Activated CD4-positive, alpha-beta memory T cell treated with anti-CD3 and anti-CD28 coated beads, Interleukin-2, amount 10 ng/mL, durations not matched to agents 7 days and 5 days (primary cell): ENCODE measurements around the gene OR56A3. TPM values are rescaled to one million over a fixed set of nuclear protein-coding genes. Genes with fewer than 3 reads are reported as not detected.

Source experiments
- CTCF ChIA-PET: fragments of 350-600 bp; sonication (Branson Sonifier 250); formaldehyde crosslinking; loops from one replicate; lab custom pipeline; 2021; ENCODE audit warnings: antibody characterized with exemption, inconsistent platforms; lab: Charles Lee
- POLR2A ChIA-PET: fragments of 350-600 bp; sonication (Branson Sonifier 250); formaldehyde crosslinking; loops from one replicate; lab custom pipeline; 2021; ENCODE audit warnings: antibody characterized with exemption; lab: Charles Lee
- DNase-seq: peaks from one replicate; pipeline ENCODE4 v3.0.0-alpha.2; 2020
- H3K27ac Mint-ChIP-seq: one replicate; pipeline ENCODE4 v1.8.0; 2021; ENCODE audit warnings: mild to moderate bottlenecking, mixed read lengths
- H3K27me3 Mint-ChIP-seq: one replicate; pipeline ENCODE4 v1.8.0; 2021; ENCODE audit warnings: mixed read lengths
- H3K36me3 Mint-ChIP-seq: one replicate; pipeline ENCODE4 v1.8.0; 2021; ENCODE audit warnings: low read depth, mixed read lengths
- H3K4me1 Mint-ChIP-seq: one replicate; pipeline ENCODE4 v1.8.0; 2021; ENCODE audit warnings: mixed read lengths
- H3K4me3 Mint-ChIP-seq: one replicate; pipeline ENCODE4 v1.8.0; 2021; ENCODE audit warnings: mild to moderate bottlenecking, mixed read lengths
- H3K9me3 Mint-ChIP-seq: one replicate; pipeline ENCODE4 v1.8.0; 2021; ENCODE audit warnings: mixed read lengths
- total RNA-seq, 2 experiments: library from RNA; stranded (reverse); gene quantifications; one replicate each; pipeline ENCODE4 v1.2.3, GENCODE V29; 2021

Gene OR56A3, protein sequence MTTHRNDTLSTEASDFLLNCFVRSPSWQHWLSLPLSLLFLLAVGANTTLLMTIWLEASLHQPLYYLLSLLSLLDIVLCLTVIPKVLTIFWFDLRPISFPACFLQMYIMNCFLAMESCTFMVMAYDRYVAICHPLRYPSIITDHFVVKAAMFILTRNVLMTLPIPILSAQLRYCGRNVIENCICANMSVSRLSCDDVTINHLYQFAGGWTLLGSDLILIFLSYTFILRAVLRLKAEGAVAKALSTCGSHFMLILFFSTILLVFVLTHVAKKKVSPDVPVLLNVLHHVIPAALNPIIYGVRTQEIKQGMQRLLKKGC
- total RNA-seq = not detected

GRCh38 chr11:5941951-5942350, at the start of gene OR56A3:
Gene OR56A3, plus strand, starts transcription at chr11:5942251. Its CDS starts 5,096 bp downstream, at chr11:5947347.
- Mint-ChIP-seq H3K9me3 (peaks cover 5% of the 10 kb centered on the region), H3K36me3 (no peaks in the 10 kb centered on the region), H3K27me3 (peaks cover 1% of the 10 kb centered on the region), H3K4me1 (no peaks in the 10 kb centered on the region), H3K27ac (no peak within 1 kb of the TSS), H3K4me3 (no peak within 1 kb of the TSS)
- ChIA-PET POLR2A (no interaction called here), CTCF (no interaction called here)
- DNase-seq = no peak

- Mint-ChIP-seq H3K4me3 (no peak within 1 kb of the TSS), H3K27me3 (peaks cover 2% of the 10 kb centered on the region), H3K9me3 (no peaks in the 10 kb centered on the region), H3K27ac (no peak within 1 kb of the TSS), H3K4me1 (no peaks in the 10 kb centered on the region), H3K36me3 (no peaks in the 10 kb centered on the region)
- ChIA-PET CTCF (no interaction called here), POLR2A (no interaction called here)
- DNase-seq = no peak
Observed at GRCh38 chr11:5892908-5893307, 49.1 kb upstream of the OR56A3 start, which contains the start of gene OR52E5. Gene OR52E5, plus strand, starts transcription at chr11:5893208. Its CDS starts 7,569 bp downstream, at chr11:5900777.

GRCh38 chr11:5899534-5899933, 42.5 kb upstream of the OR56A3 start:
- H3K4me1 Mint-ChIP-seq = no peaks in the 10 kb centered on the region
- ChIA-PET POLR2A (no interaction called here), CTCF (no interaction called here)
- H3K27ac Mint-ChIP-seq = no peak overlapping the region
- H3K36me3 Mint-ChIP-seq = no peaks in the 10 kb centered on the region
- no peak overlapping the region for H3K4me3 Mint-ChIP-seq
- DNase-seq = no peak
- no peaks in the 10 kb centered on the region for H3K27me3 Mint-ChIP-seq
- H3K9me3 Mint-ChIP-seq = no peaks in the 10 kb centered on the region

DNA sequence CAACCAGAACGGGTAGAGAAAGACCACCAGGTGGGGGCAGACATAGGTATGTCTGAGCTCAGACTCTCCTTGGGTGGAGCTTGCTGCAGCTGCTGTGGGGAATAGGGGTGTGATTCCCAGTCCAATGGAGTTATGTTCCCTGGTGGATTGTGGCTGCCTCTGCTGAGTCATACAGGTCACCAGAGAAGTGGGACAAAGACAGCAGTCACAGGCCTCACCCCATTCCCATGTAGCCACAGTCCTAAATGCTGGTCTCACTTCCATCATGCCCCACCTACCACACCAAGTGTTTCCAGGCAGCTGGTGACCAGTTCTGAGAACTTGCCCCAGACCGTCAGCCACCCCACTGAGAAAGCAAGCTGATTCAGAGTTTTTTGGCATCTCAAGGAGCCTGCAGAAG, 31.5 kb upstream of the OR56A3 start:
- ChIA-PET POLR2A (no interaction called here), CTCF (no interaction called here)
- Mint-ChIP-seq H3K4me3 (no peak overlapping the region), H3K36me3 (no peaks in the 10 kb centered on the region), H3K4me1 (no peaks in the 10 kb centered on the region), H3K27me3 (no peaks in the 10 kb centered on the region), H3K27ac (no peak overlapping the region), H3K9me3 (peaks cover under 1% of the 10 kb centered on the region)
- no peak for DNase-seq

GRCh38 chr11:5922749-5923426, 19.2 kb upstream of the OR56A3 start:
- H3K27ac Mint-ChIP-seq = no peak overlapping the region
- H3K36me3 Mint-ChIP-seq = no peaks in the 10 kb centered on the region
- no peak overlapping the region for H3K4me3 Mint-ChIP-seq
- H3K27me3 Mint-ChIP-seq = no peaks in the 10 kb centered on the region
- peaks cover 2% of the 10 kb centered on the region for H3K9me3 Mint-ChIP-seq
- POLR2A ChIA-PET = no interaction called here
- peaks cover 2% of the 10 kb centered on the region for H3K4me1 Mint-ChIP-seq
- CTCF ChIA-PET = no interaction called here
- DNase-seq = no peak

- CTCF ChIA-PET = no interaction called here
- Mint-ChIP-seq H3K9me3 (peaks cover 7% of the 10 kb centered on the region), H3K36me3 (no peaks in the 10 kb centered on the region)
Observed at GRCh38 chr11:5923427-5923776, 18.6 kb upstream of the OR56A3 start.

DNA sequence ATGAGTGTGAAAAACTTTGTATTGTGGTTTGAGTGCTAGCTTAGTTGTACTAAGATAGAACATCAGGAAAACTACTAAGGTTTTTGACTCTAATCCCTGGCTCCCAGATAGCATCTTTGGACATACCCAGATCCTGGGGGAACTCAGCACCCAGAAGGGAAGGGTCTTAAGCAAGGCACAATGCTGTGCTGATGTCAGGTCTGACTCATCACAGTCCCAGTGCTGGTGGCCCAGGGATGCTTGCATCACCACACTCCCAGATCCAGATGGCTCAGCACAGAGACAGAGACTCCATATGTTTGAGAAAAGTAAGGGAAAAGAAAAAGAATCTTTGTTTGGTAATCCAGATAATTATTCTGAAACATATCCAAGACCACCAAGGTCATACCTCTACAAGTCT, 18.3 kb upstream of the OR56A3 start:
- DNase-seq = no peak
- Mint-ChIP-seq H3K27ac (no peak overlapping the region), H3K4me3 (no peak overlapping the region), H3K9me3 (peaks cover 9% of the 10 kb centered on the region), H3K4me1 (peaks cover 2% of the 10 kb centered on the region), H3K36me3 (no peaks in the 10 kb centered on the region), H3K27me3 (no peaks in the 10 kb centered on the region)
- ChIA-PET CTCF (no interaction called here), POLR2A (no interaction called here)

More at GRCh38 chr11:5923427-5923776, 18.6 kb upstream of the OR56A3 start:
- DNase-seq = no peak
- Mint-ChIP-seq H3K4me1 (peaks cover 2% of the 10 kb centered on the region), H3K4me3 (no peak overlapping the region), H3K27me3 (no peaks in the 10 kb centered on the region), H3K27ac (no peak overlapping the region)
- POLR2A ChIA-PET = no interaction called here

DNA sequence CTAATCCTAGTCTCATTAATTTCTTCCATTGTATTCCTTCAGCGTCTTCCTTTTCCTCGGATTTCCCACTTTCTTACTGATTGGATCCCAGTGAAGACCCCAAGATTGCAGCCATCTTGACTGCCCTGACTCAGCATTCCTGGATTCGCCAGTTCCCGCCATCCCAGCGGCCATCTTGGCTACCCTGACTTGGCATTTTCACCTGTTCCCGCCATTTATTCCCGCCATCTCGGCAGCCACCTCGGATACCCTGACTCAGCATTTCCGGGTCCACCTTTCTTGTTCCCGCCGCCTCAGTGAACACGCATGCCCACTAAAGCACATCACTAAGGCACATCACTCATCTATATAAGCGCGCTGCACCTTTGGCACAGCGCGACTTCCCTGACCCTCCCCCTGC, 13.8 kb upstream of the OR56A3 start:
- H3K27ac Mint-ChIP-seq = no peak overlapping the region
- no peak overlapping the region for H3K4me3 Mint-ChIP-seq
- no peak for DNase-seq
- no peaks in the 10 kb centered on the region for H3K36me3 Mint-ChIP-seq
- CTCF ChIA-PET = no interaction called here
- POLR2A ChIA-PET = no interaction called here
- no peaks in the 10 kb centered on the region for H3K27me3 Mint-ChIP-seq
- H3K4me1 Mint-ChIP-seq = no peaks in the 10 kb centered on the region
- H3K9me3 Mint-ChIP-seq = peaks cover 19% of the 10 kb centered on the region

DNA sequence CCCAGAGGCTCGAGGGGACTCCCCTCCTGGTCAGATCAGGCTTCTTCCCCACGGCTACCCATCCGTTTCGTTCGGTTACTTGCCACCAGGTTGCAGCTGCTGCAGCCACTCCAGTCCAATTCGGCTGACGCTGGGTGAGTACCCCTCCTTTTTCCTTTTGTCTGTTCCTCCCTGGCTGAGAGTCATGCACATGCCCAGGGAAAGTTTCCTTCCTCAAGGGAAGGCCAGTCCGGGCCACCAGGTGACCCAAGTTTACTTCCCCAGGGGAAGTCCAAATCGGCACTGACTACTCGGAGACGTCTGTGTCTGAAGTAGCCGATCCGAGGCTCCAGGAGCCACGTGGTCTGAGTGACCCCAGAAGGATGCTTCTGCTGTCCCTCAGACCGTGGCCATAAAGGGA, 13.2 kb upstream of the OR56A3 start:
- Mint-ChIP-seq H3K4me1 (no peaks in the 10 kb centered on the region), H3K4me3 (no peak overlapping the region), H3K27ac (no peak overlapping the region), H3K9me3 (peaks cover 22% of the 10 kb centered on the region), H3K27me3 (no peaks in the 10 kb centered on the region), H3K36me3 (no peaks in the 10 kb centered on the region)
- POLR2A ChIA-PET = no interaction called here
- no peak for DNase-seq
- CTCF ChIA-PET = no interaction called here

GRCh38 chr11:5929571-5930368, 12.3 kb upstream of the OR56A3 start:
- no peaks in the 10 kb centered on the region for H3K4me1 Mint-ChIP-seq
- H3K4me3 Mint-ChIP-seq = no peak overlapping the region
- POLR2A ChIA-PET = no interaction called here
- CTCF ChIA-PET = no interaction called here
- no peak overlapping the region for H3K27ac Mint-ChIP-seq
- peaks cover 22% of the 10 kb centered on the region for H3K9me3 Mint-ChIP-seq
- no peaks in the 10 kb centered on the region for H3K27me3 Mint-ChIP-seq
- no peak for DNase-seq
- H3K36me3 Mint-ChIP-seq = no peaks in the 10 kb centered on the region

GRCh38 chr11:5930614-5931013, 11.4 kb upstream of the OR56A3 start:
- Mint-ChIP-seq H3K36me3 (no peaks in the 10 kb centered on the region), H3K27me3 (no peaks in the 10 kb centered on the region), H3K27ac (no peak overlapping the region), H3K9me3 (peaks cover 22% of the 10 kb centered on the region), H3K4me3 (no peak overlapping the region), H3K4me1 (no peaks in the 10 kb centered on the region)
- ChIA-PET POLR2A (no interaction called here), CTCF (no interaction called here)
- DNase-seq = no peak

GRCh38 chr11:5931061-5931460, 11.0 kb upstream of the OR56A3 start:
- Mint-ChIP-seq H3K27me3 (no peaks in the 10 kb centered on the region), H3K4me3 (no peak overlapping the region), H3K27ac (no peak overlapping the region), H3K4me1 (no peaks in the 10 kb centered on the region), H3K9me3 (peaks cover 25% of the 10 kb centered on the region), H3K36me3 (no peaks in the 10 kb centered on the region)
- CTCF ChIA-PET = no interaction called here
- POLR2A ChIA-PET = no interaction called here
- no peak for DNase-seq

DNA sequence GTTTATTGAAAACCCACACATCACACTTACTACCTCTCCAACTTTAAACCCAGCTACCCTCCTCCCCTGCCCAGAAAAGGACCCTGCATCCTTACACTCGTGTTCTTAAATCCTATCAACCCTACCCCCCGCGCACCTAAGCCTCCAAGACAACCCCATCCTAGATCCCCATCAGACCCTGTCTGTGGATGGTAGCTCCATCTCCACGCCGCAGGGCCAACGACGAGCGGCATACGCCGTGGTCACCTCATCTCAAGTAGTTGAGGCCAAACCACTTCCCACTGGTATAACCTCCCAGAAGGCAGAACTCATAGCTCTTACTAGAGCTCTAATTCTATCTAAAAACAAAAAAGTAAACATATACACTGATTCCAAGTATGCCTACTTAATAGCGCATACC, 9.4 kb upstream of the OR56A3 start:
- POLR2A ChIA-PET = no interaction called here
- Mint-ChIP-seq H3K4me1 (no peaks in the 10 kb centered on the region), H3K27me3 (no peaks in the 10 kb centered on the region), H3K9me3 (peaks cover 27% of the 10 kb centered on the region), H3K27ac (no peak overlapping the region), H3K36me3 (no peaks in the 10 kb centered on the region), H3K4me3 (no peak overlapping the region)
- no peak for DNase-seq
- CTCF ChIA-PET = no interaction called here
